Stromal cell of bone marrow (primary cell): Measurements from ENCODE around the gene SPIRE1.
"Not testable (repeated sequence)": the region's sequence is repeated elsewhere in the genome, so short reads cannot be mapped to it uniquely, and the experiment has no call there.

ENCODE experiments used
- DNase-seq: peaks from one replicate; pipeline ENCODE4 v3.0.0-alpha.2; 2012; ENCODE audit warnings: low read depth

Gene SPIRE1

GRCh38 chr18:12552879-12553242, 105.0 kb downstream of the SPIRE1 start:
- no peak for DNase-seq

GRCh38 chr18:12551943-12552878, 105.7 kb downstream of the SPIRE1 start:
- DNase-seq, result peak; percentile 85

- DNase-seq, result not testable (repeated sequence)
Measured at GRCh38 chr18:12551466-12551865, 106.4 kb downstream of the SPIRE1 start.

DNA sequence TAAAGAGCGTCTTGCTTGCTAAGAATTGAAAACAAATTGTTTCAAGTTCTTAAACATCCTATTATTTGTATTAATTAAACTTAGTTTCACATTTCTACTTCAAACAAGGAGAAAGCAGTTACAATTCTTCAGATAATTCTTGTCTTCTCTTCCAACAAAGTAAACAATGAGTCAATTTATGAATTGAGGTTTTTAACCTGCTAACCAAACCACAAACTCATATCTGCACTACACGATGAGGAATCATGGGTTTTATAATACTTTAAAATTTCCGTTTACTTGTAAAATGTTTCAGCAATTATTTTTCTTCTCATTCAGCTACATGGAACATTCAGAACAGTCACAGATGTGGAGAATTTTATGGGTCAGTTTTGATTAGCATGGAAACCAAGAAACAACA, 114.2 kb downstream of the SPIRE1 start:
- DNase-seq, result peak; percentile 15

GRCh38 chr18:12540751-12541150, 117.2 kb downstream of the SPIRE1 start:
- DNase-seq, result no peak

DNA sequence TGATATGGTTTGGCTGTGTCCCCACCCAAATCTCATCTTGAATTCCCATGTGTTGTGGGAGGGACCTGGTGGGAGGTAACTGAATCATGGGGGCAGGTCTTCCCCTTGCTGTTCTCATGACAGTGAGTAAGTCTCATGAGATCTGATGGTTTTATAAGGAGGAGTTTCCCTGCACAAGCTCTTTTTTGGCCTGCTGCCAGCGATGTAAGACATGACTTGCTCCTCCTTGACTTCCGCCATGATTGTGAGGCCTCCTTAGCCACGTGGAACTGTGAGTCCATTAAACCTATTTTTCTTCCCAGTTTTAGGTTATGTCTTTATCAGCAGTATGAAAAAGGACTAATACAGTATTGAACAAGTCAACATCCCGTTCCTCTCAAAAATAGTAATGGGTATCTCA, 118.7 kb downstream of the SPIRE1 start:
- peak; percentile 12 for DNase-seq

DNA sequence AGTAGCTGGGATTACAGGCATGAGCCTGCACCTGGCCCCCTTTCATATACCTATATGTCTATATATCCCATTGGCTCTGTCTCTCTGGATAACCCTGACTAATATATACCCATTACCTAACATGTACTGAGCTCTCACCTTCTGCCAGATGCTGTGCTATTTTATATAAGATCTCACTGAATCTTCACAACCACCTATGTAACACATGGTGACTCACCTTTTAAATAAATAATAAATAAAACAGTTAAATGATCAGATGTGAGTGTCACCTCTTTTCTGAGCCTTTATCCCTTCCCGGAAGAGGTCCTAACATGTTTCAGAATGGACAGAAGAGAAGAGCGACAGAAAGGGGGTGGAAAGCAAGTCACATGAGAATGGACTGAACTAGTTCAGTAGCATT, 123.1 kb downstream of the SPIRE1 start:
- DNase-seq, result no peak

- no peak for DNase-seq
Measured at GRCh38 chr18:12532661-12533060, 125.2 kb downstream of the SPIRE1 start.

DNA sequence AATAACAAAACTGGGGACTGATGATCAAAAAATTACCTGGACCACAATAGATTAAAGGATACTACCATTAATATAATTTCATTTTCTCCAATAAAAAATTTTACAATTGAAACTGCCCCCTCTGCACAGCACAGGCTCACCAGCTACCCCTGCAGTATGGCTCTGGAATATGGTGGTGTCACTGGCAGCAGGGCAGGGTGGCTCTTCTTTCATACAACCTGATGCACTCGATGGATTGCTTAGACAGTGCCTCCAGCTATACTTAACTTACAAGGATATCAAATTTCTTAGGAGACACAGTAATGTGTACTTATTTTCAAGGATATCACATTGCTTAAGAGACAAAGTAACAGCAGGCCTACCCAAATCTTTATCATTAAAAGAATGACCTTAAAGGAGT, 126.2 kb downstream of the SPIRE1 start:
- DNase-seq, result no peak

- no peak for DNase-seq
Measured at GRCh38 chr18:12520442-12520992, 137.4 kb downstream of the SPIRE1 start.

- no peak for DNase-seq
Measured at GRCh38 chr18:12518832-12519531, 138.9 kb downstream of the SPIRE1 start.

DNA sequence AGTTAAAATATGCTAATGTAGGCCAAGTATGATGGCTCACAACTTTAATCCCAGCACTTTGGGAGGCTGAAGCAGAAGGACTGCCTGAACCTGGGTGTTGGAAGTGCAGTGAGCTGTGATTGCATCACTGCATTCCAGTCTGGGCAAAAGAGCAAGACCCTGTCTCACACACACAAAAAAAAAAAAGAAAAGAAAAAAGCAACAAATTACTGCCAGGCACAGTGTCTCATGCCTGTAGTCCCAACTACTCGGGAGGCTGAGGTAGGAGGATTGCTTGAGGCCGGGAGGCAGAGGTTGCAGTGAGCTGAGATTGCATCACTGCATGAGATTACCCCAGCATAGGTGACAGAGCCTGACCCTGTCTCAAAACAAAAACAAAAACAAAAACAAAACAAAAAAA, 139.6 kb downstream of the SPIRE1 start:
- no peak for DNase-seq

- no peak for DNase-seq
Measured at GRCh38 chr18:12517142-12517825, 140.6 kb downstream of the SPIRE1 start.

DNA sequence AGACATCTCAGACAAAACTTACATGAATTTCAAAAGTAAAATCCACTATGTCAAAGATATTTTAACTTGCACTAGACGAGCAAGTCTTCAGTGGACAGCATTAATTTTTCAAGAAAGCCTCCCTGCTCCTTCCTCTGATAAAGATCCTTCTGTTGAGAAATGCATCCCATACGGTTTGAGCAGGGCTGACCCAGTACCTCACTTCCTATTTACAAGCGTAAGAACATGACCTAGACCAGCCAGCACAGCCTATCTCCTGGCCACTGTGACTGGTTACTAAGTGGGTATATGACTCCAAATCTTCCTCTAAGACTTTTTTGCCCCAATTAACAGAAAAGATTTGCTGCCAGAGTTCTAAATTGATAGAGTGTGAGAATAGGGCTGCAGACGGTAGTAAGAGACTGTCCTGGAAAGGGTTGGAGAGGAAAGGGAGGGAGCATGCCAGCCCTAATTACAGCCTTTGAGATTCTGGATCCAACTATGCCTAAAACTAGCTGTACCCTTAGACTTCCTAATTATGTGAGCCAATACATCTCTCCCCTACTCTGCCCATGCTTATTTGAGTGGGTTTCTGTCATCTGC, 141.8 kb downstream of the SPIRE1 start:
- DNase-seq, result no peak

GRCh38 chr18:12515550-12515949, 142.4 kb downstream of the SPIRE1 start:
- DNase-seq, result no peak

- DNase-seq, result no peak
Measured at GRCh38 chr18:12507007-12507406, 150.9 kb downstream of the SPIRE1 start.

DNA sequence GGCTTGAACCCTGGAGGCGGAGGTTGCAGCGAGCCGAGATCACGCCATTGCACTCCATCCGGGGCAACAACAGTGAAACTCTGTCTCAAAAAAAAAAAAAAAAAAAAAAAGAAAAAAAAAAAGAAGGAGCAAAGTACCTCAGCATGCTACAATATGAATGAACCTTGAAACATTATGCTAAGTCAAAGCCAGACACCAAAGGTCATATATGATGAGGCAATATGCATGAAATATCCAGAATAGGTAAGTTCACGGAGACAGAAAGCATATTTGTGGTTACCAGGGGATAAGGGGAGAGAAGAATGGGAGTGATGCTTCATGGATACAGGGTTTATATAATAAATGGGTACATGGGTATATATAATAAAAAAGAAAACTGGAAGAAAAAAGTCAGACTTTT, 156.9 kb downstream of the SPIRE1 start:
- DNase-seq, result no peak

DNA sequence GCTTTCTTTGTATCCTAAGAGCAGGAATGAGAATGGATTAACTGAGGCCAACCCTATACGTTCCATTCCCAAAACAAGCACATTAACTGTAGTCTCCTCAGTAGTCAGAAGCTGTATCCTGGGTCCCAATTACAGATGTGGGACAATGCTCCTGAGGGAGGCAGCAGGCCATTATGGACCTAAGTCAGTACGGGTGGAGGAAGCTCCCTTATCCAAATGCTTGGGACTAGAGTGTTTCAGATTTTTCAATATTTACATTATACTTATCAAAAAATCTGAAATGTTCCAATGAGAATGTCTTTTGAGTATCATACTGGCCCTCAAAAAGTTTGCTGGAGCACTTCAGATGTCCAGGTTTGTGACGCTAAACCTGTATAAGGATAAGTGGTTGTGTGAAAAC, 160.1 kb downstream of the SPIRE1 start:
- DNase-seq, result no peak

DNA sequence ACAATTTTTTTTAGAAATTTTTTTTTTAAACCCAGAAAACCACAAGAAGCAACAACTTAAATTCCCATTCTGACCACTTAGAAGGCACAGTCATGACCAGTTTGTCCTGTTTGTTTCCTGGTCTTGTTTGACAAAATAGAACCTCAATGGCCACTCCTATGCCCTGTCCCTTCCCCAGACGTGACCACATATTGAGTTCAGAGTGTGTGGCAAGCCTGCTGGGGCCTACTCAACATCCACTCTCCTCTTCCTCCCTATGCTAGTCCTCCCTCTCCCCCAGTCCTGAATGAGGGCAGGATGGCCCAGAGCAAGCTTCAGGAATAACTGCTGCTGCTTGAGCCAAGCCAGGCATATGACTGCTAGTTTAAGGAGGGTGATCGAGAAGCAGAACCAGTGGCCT, 160.6 kb downstream of the SPIRE1 start:
- DNase-seq, result no peak

DNA sequence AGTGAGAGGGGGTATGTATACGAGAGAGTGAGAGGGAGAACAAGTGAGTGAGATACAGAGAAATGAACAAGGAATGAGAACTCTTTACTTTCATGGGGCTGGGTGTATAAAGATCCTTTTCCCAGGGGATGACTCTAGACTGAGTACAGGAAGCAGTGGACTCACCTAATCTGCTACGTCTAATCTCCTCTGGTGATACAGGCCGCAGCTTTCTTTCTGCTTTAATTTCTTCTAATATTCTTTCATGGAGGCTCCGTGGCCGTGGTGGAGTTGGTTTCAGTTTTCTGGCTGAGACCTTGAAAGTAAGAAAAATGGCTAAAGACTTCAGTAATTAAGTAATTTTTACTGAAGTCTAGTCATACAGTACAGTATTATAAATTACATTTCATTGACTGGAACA, 165.0 kb downstream of the SPIRE1 start:
- DNase-seq, result no peak

GRCh38 chr18:12491611-12492435, 166.1 kb downstream of the SPIRE1 start:
- DNase-seq, result no peak
